GM12878 (cell line): ENCODE results near the gene CEP83. TPM values are rescaled to one million over a fixed set of nuclear protein-coding genes. Genes with fewer than 3 reads are reported as not detected.

Source experiments
- ATAC-seq: fragments of 200-7000 bp; cut with Tn5 transposase; 3 replicates; pipeline ENCODE4 v1.9.1; 2020; ENCODE audit warnings: mild to moderate bottlenecking, moderate library complexity
- BruUV-seq: library from RNA; stranded (reverse); fragments of 400-500 nt; replicated peaks from 2 replicates; lab custom pipeline; 2021; lab: Mats Ljungman, UMichigan
- CTCF ChIA-PET: fragments of 300-600 bp; sonication (Branson Sonifier 250); formaldehyde crosslinking; extraction: SDS; loops from one replicate; lab custom pipeline; 2021; ENCODE audit warnings: inconsistent platforms; lab: Yijun Ruan, JAX
- POLR2A ChIA-PET: fragments of 350-600 bp; formaldehyde crosslinking; extraction: SDS; loops from one replicate; lab custom pipeline; 2021; ENCODE audit warnings: inconsistent platforms; lab: Charles Lee
- RAD21 ChIA-PET: fragments of 300-600 bp; sonication (Branson Sonifier 250); formaldehyde crosslinking; loops from one replicate; lab custom pipeline; 2023; ENCODE audit warnings: antibody characterized with exemption; ENCODE audit not compliant: unreplicated experiment; lab: Charles Lee
- SMC1A ChIA-PET: fragments of 300-600 bp; sonication (Branson Sonifier 250); formaldehyde crosslinking; loops from one replicate; lab custom pipeline; 2023; ENCODE audit not compliant: unreplicated experiment, uncharacterized antibody; lab: Charles Lee
- DNase-seq: peaks from one replicate; pipeline ENCODE4 v3.0.0-alpha.2; 2011; ENCODE audit warnings: low read depth, low spot score
- FAIRE-seq: peaks from 3 replicates; lab custom pipeline; 2011; peaks lifted over from hg19 to GRCh38; lab: Jason Lieb, UNC
- H2AFZ ChIP-seq: 2 replicates; pipeline ENCODE4 v1.6.0; 2011; ENCODE audit warnings: low read depth, low read length, control low read depth; ENCODE audit not compliant: control insufficient read depth
- H3K27ac ChIP-seq: 2 replicates; pipeline ENCODE4 v1.5.1; 2011; ENCODE audit warnings: control low read depth; ENCODE audit not compliant: control insufficient read depth, insufficient read depth
- H3K27me3 ChIP-seq, 2 experiments: replicated peaks in 1 of 2; 2 replicates each; pipeline versions ENCODE4 v1.6.0 to v1.6.1; 2011; ENCODE audit warnings: low read length in 1 of 2; ENCODE audit not compliant: control insufficient read depth in 2 of 2, insufficient read depth in 2 of 2
- H3K36me3 ChIP-seq, 2 experiments: 2 replicates each; pipeline ENCODE4 v1.5.1; 2011; ENCODE audit warnings: low read length in 1 of 2; ENCODE audit not compliant: control insufficient read depth in 2 of 2, insufficient read depth in 2 of 2
- H3K4me1 ChIP-seq: 2 replicates; pipeline ENCODE4 v1.6.1; 2011; ENCODE audit warnings: mild to moderate bottlenecking, low read length, moderate library complexity, mixed read lengths; ENCODE audit not compliant: control insufficient read depth, insufficient read depth
- H3K4me2 ChIP-seq: 2 replicates; pipeline ENCODE4 v1.6.0; 2011; ENCODE audit warnings: control low read depth; ENCODE audit not compliant: control insufficient read depth, insufficient read depth
- H3K4me3 ChIP-seq: fragments of 200-600 bp; sonication (generic); 2 replicates; pipeline ENCODE4 v1.5.1; 2016
- H3K79me2 ChIP-seq: 2 replicates; pipeline ENCODE4 v1.6.0; 2011; ENCODE audit warnings: low read length; ENCODE audit not compliant: control insufficient read depth, insufficient read depth
- H3K9ac ChIP-seq: 2 replicates; pipeline ENCODE4 v1.8.0; 2011; ENCODE audit warnings: low read length, control low read depth, mixed read lengths; ENCODE audit not compliant: control insufficient read depth, insufficient read depth
- H3K9me3 ChIP-seq: replicated peaks from 3 replicates; pipeline ENCODE4 v1.5.1; 2011; ENCODE audit warnings: mild to moderate bottlenecking, low read length; ENCODE audit not compliant: control insufficient read depth, insufficient read depth
- H4K20me1 ChIP-seq: 2 replicates; pipeline ENCODE4 v1.6.0; 2011; ENCODE audit not compliant: control insufficient read depth, insufficient read depth
- CREM ChIP-seq: IDR thresholded peaks from 2 replicates; pipeline ENCODE4 v1.6.1; 2014; ENCODE audit warnings: antibody characterized with exemption, low read depth
- IKZF1 ChIP-seq: fragments of 450-650 bp; conservative IDR thresholded peaks from 2 replicates; pipeline ENCODE4 v1.6.1; 2017; ENCODE audit warnings: antibody characterized with exemption, mild to moderate bottlenecking
- RUNX3 ChIP-seq: IDR thresholded peaks from 2 replicates; pipeline ENCODE4 v1.6.1; 2012; ENCODE audit warnings: low read length, inconsistent platforms
- WGBS: methylation state at CpG from one replicate; pipeline ENCODE4 v1.1.6; 2016; ENCODE audit warnings: low lambda C conversion rate; ENCODE audit not compliant: insufficient replicate concordance, insufficient coverage; ENCODE audit errors: missing lambda C conversion rate; 5-methylcytosine and 5-hydroxymethylcytosine counted together
- in situ Hi-C: fragments of 300-500 bp; cut with MboI; formaldehyde crosslinking; loops from 9 replicates; pipeline ENCODE4 v1.14.3; 2018; ENCODE audit warnings: mixed read lengths
- intact Hi-C: fragments of 100-400 bp; cut with micrococcal nuclease; formaldehyde crosslinking; loops from one replicate; pipeline ENCODE4 v1.14.2; 2022; ENCODE audit not compliant: unreplicated experiment
- polyA plus RNA-seq, 11 experiments: library from polyadenylated mRNA; depleted of rRNA in 4 of 11; unstranded in 6 of 11; stranded (reverse) in 5 of 11; fragments of >200 nt; fragmentation: Nextera tagmentation in 4 of 11; fragmentation: Illumina TruSeq in 1 of 11; extraction: Ambion mirVana in 4 of 11; extraction: Trizol in 1 of 11; gene quantifications; 1 replicate in 1 of 11; 2 replicates in 10 of 11; pipeline versions ENCODE4 v1.2.1 to v1.2.3, GENCODE V29; 2011 to 2016; ENCODE audit warnings: inconsistent platforms in 2 of 11, missing spikeins in 2 of 11, low read depth in 1 of 11
- total RNA-seq, 4 experiments: library from RNA; depleted of rRNA in 3 of 4; stranded (reverse); fragments of >200 nt in 3 of 4; fragmentation: Illumina TruSeq in 1 of 4; extraction: Trizol in 1 of 4; gene quantifications; 2 replicates each; pipeline versions ENCODE4 v1.2.1 to v1.2.3, GENCODE V29; 2013 to 2021

Gene CEP83
- total and polyA plus RNA-seq, 10 of the 15 experiments (the other 5 are each of a cell fraction or from before 2014, with no cell fraction given), result 4.3 to 39.0 (median 22.5) TPM

GRCh38 chr12:94504386-94504785, 44.7 kb upstream of the CEP83 start:
- H4K20me1 ChIP-seq, result no peaks in the 10 kb centered on the region
- H3K27me3 ChIP-seq, result no peaks in the 10 kb centered on the region
- ChIA-PET CTCF (interaction anchor here (1.0 kb wide), 1 partner anchor 28 kb away, joined by 3 read pairs; no protein-coding TSS in a partner anchor), SMC1A (interaction anchor here (0.6 to 1.0 kb wide), 3 partner anchors 27 to 195 kb away, joined by 3 read pairs; no protein-coding TSS in a partner anchor), POLR2A (no interaction called here), RAD21 (interaction anchor here (0.6 kb wide), 1 partner anchor 234 kb away, joined by 3 read pairs; no protein-coding TSS in a partner anchor)
- H3K4me1 ChIP-seq, result peaks cover 6% of the 10 kb centered on the region; the same call in 1 of the 2 replicates
- FAIRE-seq (no peak), ATAC-seq (no peak), DNase-seq (no peak)
- no peak overlapping the region for H3K4me2 ChIP-seq
- in situ Hi-C loops (no loop called here), intact Hi-C loops (no loop called here)
- no peaks in the 10 kb centered on the region for H3K79me2 ChIP-seq
- H3K9ac ChIP-seq, result no peak overlapping the region
- no peak overlapping the region for H3K27ac ChIP-seq
- BruUV-seq, result no TSS peak
- H3K9me3 ChIP-seq, result peaks cover 5% of the 10 kb centered on the region; the same call in 1 of the 3 replicates
- H3K36me3 ChIP-seq, result no peaks in the 10 kb centered on the region
- 86% methylated on average over 1 of the region's 1 CpG for WGBS
- no peak overlapping the region for H3K4me3 ChIP-seq
- no peak overlapping the region for H2AFZ ChIP-seq
- no peak for TF ChIP-seq IKZF1
- TF ChIP-seq CREM, result no peak

GRCh38 chr12:94503619-94504018, 44.0 kb upstream of the CEP83 start:
- in situ Hi-C loops, result no loop called here
- no peaks in the 10 kb centered on the region for H3K79me2 ChIP-seq
- POLR2A ChIA-PET, result no interaction called here
- ATAC-seq (no peak), DNase-seq (no peak), FAIRE-seq (no peak)
- H3K27ac ChIP-seq, result no peak overlapping the region
- no peak overlapping the region for H3K9ac ChIP-seq
- H3K9me3 ChIP-seq, result peaks cover 5% of the 10 kb centered on the region; the same call in 1 of the 3 replicates
- H3K4me3 ChIP-seq, result no peak overlapping the region
- H3K4me1 ChIP-seq, result peaks cover 6% of the 10 kb centered on the region; the same call in 1 of the 2 replicates
- SMC1A ChIA-PET, result interaction anchor here (0.9 to 1.0 kb wide), 2 partner anchors 27 to 194 kb away, joined by 3 read pairs; no protein-coding TSS in a partner anchor
- CTCF ChIA-PET, result interaction anchor here (1.0 kb wide), 1 partner anchor 29 kb away, joined by 3 read pairs; no protein-coding TSS in a partner anchor
- RAD21 ChIA-PET, result interaction anchor here (0.6 kb wide), 1 partner anchor 233 kb away, joined by 3 read pairs; no protein-coding TSS in a partner anchor
- H3K36me3 ChIP-seq, result no peaks in the 10 kb centered on the region
- WGBS, result 0% methylated on average over 1 of the region's 1 CpG
- no peaks in the 10 kb centered on the region for H3K27me3 ChIP-seq
- TF ChIP-seq IKZF1 (no peak), RUNX3 (no peak)
- TF ChIP-seq, all 136 proteins: peak for 0
- no TSS peak for BruUV-seq
- H3K4me2 ChIP-seq, result no peak overlapping the region
- H4K20me1 ChIP-seq, result no peaks in the 10 kb centered on the region
- intact Hi-C loops, result no loop called here
- H2AFZ ChIP-seq, result no peak overlapping the region
